Left kidney (tissue), 8 donors: Measurements from ENCODE around the gene ACOT13. TPM values are rescaled to one million over a fixed set of nuclear protein-coding genes. Genes with fewer than 3 reads are reported as not detected.
A peak's percentile ranks its signal among the peaks of the same experiment; 100 is the strongest.
"Not testable (repeated sequence)": the region's sequence is repeated elsewhere in the genome, so short reads cannot be mapped to it uniquely, and the experiment has no call there.

Source experiments
- DNase-seq: peaks from one replicate; pipeline ENCODE4 v3.0.0-alpha.2; 2013
- long read RNA-seq, 8 donors: transcript quantifications; one replicate each; lab custom pipeline, GENCODE V29; 2026
- polyA plus RNA-seq: library from polyadenylated mRNA; unstranded; fragments of 120-200 nt; gene quantifications from one replicate; pipeline ENCODE4 v1.2.1, GENCODE V29; 2013; ENCODE audit not compliant: insufficient read length

Gene ACOT13
- 36.7 TPM for polyA plus RNA-seq
- long read RNA-seq, donor 1, full-length matches to known transcripts: 39 of 159 reads
- long read RNA-seq, donor 1, partial matches to known transcripts: 30 of 159 reads
- long read RNA-seq, donor 1, other reads (novel, unspliced or antisense): 90 of 159 reads
- long read RNA-seq, donor 2, full-length matches to known transcripts: 63 of 86 reads
- long read RNA-seq, donor 2, partial matches to known transcripts: 23 of 86 reads
- long read RNA-seq, donor 2, other reads (novel, unspliced or antisense): 0 of 86 reads
- long read RNA-seq, donor 3, full-length matches to known transcripts: 29 of 162 reads
- long read RNA-seq, donor 3, partial matches to known transcripts: 36 of 162 reads
- long read RNA-seq, donor 3, other reads (novel, unspliced or antisense): 97 of 162 reads
- long read RNA-seq, donor 4, full-length matches to known transcripts: 10 of 10 reads
- long read RNA-seq, donor 4, partial matches to known transcripts: 0 of 10 reads
- long read RNA-seq, donor 4, other reads (novel, unspliced or antisense): 0 of 10 reads
- long read RNA-seq, donor 5, full-length matches to known transcripts: 84 of 117 reads
- long read RNA-seq, donor 5, partial matches to known transcripts: 33 of 117 reads
- long read RNA-seq, donor 5, other reads (novel, unspliced or antisense): 0 of 117 reads
- long read RNA-seq, donor 6, full-length matches to known transcripts: 51 of 170 reads
- long read RNA-seq, donor 6, partial matches to known transcripts: 57 of 170 reads
- long read RNA-seq, donor 6, other reads (novel, unspliced or antisense): 62 of 170 reads
- long read RNA-seq, donor 7, full-length matches to known transcripts: 63 of 91 reads
- long read RNA-seq, donor 7, partial matches to known transcripts: 28 of 91 reads
- long read RNA-seq, donor 7, other reads (novel, unspliced or antisense): 0 of 91 reads
- long read RNA-seq, donor 8, full-length matches to known transcripts: 24 of 106 reads
- long read RNA-seq, donor 8, partial matches to known transcripts: 9 of 106 reads
- long read RNA-seq, donor 8, other reads (novel, unspliced or antisense): 73 of 106 reads

GRCh38 chr6:24666641-24667377 is at the start of gene ACOT13, which contains the start of gene TDP2:
ACOT13 (plus strand) TSS chr6:24667077; CDS start chr6:24667264, 187 bp downstream.
TDP2 (minus strand) TSS chr6:24666899; CDS start chr6:24666862, 37 bp downstream.
- DNase-seq: peak; percentile 98

- DNase-seq: no peak
Measured at GRCh38 chr6:24619661-24620060, 47.2 kb upstream of the ACOT13 start.

GRCh38 chr6:24620637-24621036 is 46.2 kb upstream of the ACOT13 start:
- no peak for DNase-seq

- peak; percentile 38 for DNase-seq
Measured at GRCh38 chr6:24621626-24622289, 45.1 kb upstream of the ACOT13 start.

GRCh38 chr6:24630856-24631505 is 35.9 kb upstream of the ACOT13 start:
- DNase-seq: no peak

- no peak for DNase-seq
Measured at GRCh38 chr6:24631671-24632070, 35.2 kb upstream of the ACOT13 start.

- DNase-seq: no peak
Measured at GRCh38 chr6:24632573-24632972, 34.3 kb upstream of the ACOT13 start.

- DNase-seq: no peak
Measured at GRCh38 chr6:24636681-24637080, 30.2 kb upstream of the ACOT13 start.

- no peak for DNase-seq
Measured at GRCh38 chr6:24640166-24640565, 26.7 kb upstream of the ACOT13 start.

GRCh38 chr6:24640631-24641030 is 26.2 kb upstream of the ACOT13 start:
- DNase-seq: not testable (repeated sequence)

- DNase-seq: no peak
Measured at GRCh38 chr6:24642061-24642460, 24.8 kb upstream of the ACOT13 start.

GRCh38 chr6:24643920-24644319 is 23.0 kb upstream of the ACOT13 start:
- DNase-seq: no peak

GRCh38 chr6:24644377-24644776 is 22.5 kb upstream of the ACOT13 start:
- no peak for DNase-seq

GRCh38 chr6:24646771-24647170 is 20.1 kb upstream of the ACOT13 start:
- no peak for DNase-seq

GRCh38 chr6:24648276-24648675 is 18.6 kb upstream of the ACOT13 start:
- no peak for DNase-seq

- DNase-seq: no peak
Measured at GRCh38 chr6:24649691-24650090, 17.2 kb upstream of the ACOT13 start.

GRCh38 chr6:24650365-24650764 is 16.5 kb upstream of the ACOT13 start:
- DNase-seq: no peak

GRCh38 chr6:24655215-24655614 is 11.7 kb upstream of the ACOT13 start:
- DNase-seq: no peak

- no peak for DNase-seq
Measured at GRCh38 chr6:24658573-24659560, 8.0 kb upstream of the ACOT13 start.
